Activated naive CD8-positive, alpha-beta T cell treated with anti-CD3 and anti-CD28 coated beads, Interleukin-2, amount 10 ng/mL, durations not matched to agents 7 days and 5 days (primary cell): ENCODE data around the gene SARS1. TPM values are rescaled to one million over a fixed set of nuclear protein-coding genes. Genes with fewer than 3 reads are reported as not detected.

Experiments
- total RNA-seq, 2 experiments: library from RNA; stranded (reverse); gene quantifications; one replicate each; pipeline ENCODE4 v1.2.3, GENCODE V29; 2021

The SARS1 gene
- total RNA-seq, 2 experiments from 2014 or later = 176 to 184 TPM

Other genes with a start within 250 kb of the SARS1 start
- 10 to 100 TPM; 12.4 to 14.7 TPM for gene WDR47, start 171.8 kb upstream of the SARS1 start, total RNA-seq
- gene TAF13, start 137.9 kb upstream of the SARS1 start, total RNA-seq = 10 to 100 TPM; 17.3 to 19.0 TPM
- gene TMEM167B, start 123.2 kb upstream of the SARS1 start, total RNA-seq = 10 to 100 TPM; 30.9 to 32.5 TPM
- 1 to 10 TPM; 5.3 to 6.1 TPM for gene ELAPOR1, start 99.8 kb upstream of the SARS1 start, total RNA-seq
- gene CELSR2, start 35.6 kb downstream of the SARS1 start, total RNA-seq = 1 to 10 TPM; 6.3 to 6.9 TPM
- 10 to 100 TPM; 27.9 to 30.5 TPM for gene PSRC1, start 69.2 kb downstream of the SARS1 start, total RNA-seq
- gene MYBPHL, start 93.1 kb downstream of the SARS1 start, total RNA-seq = not detected
- 10 to 100 TPM in 1 of 2 experiments, 1 to 10 TPM in 1; 6.5 to 11.0 TPM for gene SORT1, start 184.0 kb downstream of the SARS1 start, total RNA-seq
- gene PSMA5, start 212.5 kb downstream of the SARS1 start, total RNA-seq = 100 to 1,000 TPM; 135 TPM